Fibroblast of lung (primary cell): ENCODE data around the gene PLSCR2. TPM values are rescaled to one million over a fixed set of nuclear protein-coding genes. Genes with fewer than 3 reads are reported as not detected.
A peak's percentile ranks its signal among the peaks of the same experiment; 100 is the strongest.

Source experiments
- DNase-seq, 2 donors: peaks; one replicate each; pipeline versions ENCODE4 v3.0.0 to v3.0.0-alpha.2; 2010; ENCODE audit warnings: low read depth in 2 of 2
- H2AFZ ChIP-seq: 2 replicates; pipeline ENCODE4 v1.5.1; 2012; ENCODE audit warnings: low read length, control low read depth, inconsistent platforms
- H3K27ac ChIP-seq: 2 replicates; pipeline ENCODE4 v1.5.1; 2011; ENCODE audit warnings: low read length, control low read depth; ENCODE audit not compliant: insufficient read depth
- H3K27me3 ChIP-seq: 2 replicates; pipeline ENCODE4 v1.5.1; 2011; ENCODE audit warnings: mild to moderate bottlenecking, low read length; ENCODE audit not compliant: control insufficient read depth, insufficient read depth
- H3K36me3 ChIP-seq: 2 replicates; pipeline ENCODE4 v1.5.1; 2011; ENCODE audit warnings: low read length; ENCODE audit not compliant: control insufficient read depth, insufficient read depth
- H3K4me1 ChIP-seq: 2 replicates; pipeline ENCODE4 v1.5.1; 2011; ENCODE audit warnings: low read length; ENCODE audit not compliant: control insufficient read depth, insufficient read depth; ENCODE audit errors: extremely low read depth
- H3K4me2 ChIP-seq: 2 replicates; pipeline ENCODE4 v1.5.1; 2011; ENCODE audit warnings: low read length, control low read depth; ENCODE audit not compliant: insufficient read depth; ENCODE audit errors: extremely low read depth
- H3K4me3 ChIP-seq, 4 experiments: fragments of 200-600 bp in 1 of 4; sonication (generic) in 1 of 4; replicated peaks in 1 of 4; 2 replicates each; pipeline ENCODE4 v1.5.1; 2011 to 2016; ENCODE audit warnings: low read length in 4 of 4, low read depth in 3 of 4, mild to moderate bottlenecking in 3 of 4, control low read depth in 2 of 4, inconsistent platforms in 1 of 4, mixed read lengths in 1 of 4; ENCODE audit not compliant: insufficient read depth in 1 of 4; ENCODE audit errors: control extremely low read depth in 1 of 4
- H3K79me2 ChIP-seq: 2 replicates; pipeline ENCODE4 v1.5.1; 2012; ENCODE audit warnings: mild to moderate bottlenecking, low read length, inconsistent platforms; ENCODE audit not compliant: control insufficient read depth, insufficient read depth
- H3K9ac ChIP-seq: 2 replicates; pipeline ENCODE4 v1.5.1; 2011; ENCODE audit warnings: mild to moderate bottlenecking, low read length, control low read depth; ENCODE audit not compliant: insufficient read depth
- H3K9me3 ChIP-seq: 2 replicates; pipeline ENCODE4 v1.5.1; 2012; ENCODE audit warnings: low read depth, low read length; ENCODE audit not compliant: control insufficient read depth, insufficient read depth
- H4K20me1 ChIP-seq: 2 replicates; pipeline ENCODE4 v1.5.1; 2011; ENCODE audit warnings: low read length; ENCODE audit not compliant: control insufficient read depth, insufficient read depth; ENCODE audit errors: extremely low read depth
- CTCF ChIP-seq, 2 donors: IDR thresholded peaks in 1 of 2; conservative IDR thresholded peaks in 1 of 2; 1 replicate in 1 of 2; 2 replicates in 1 of 2; pipeline ENCODE4 v1.5.1; 2011 to 2012; ENCODE audit warnings: low read length in 2 of 2, control low read depth in 1 of 2, inconsistent platforms in 1 of 2, low read depth in 1 of 2, mild to moderate bottlenecking in 1 of 2
- EZH2 ChIP-seq: IDR thresholded peaks from 2 replicates; pipeline ENCODE4 v1.5.1; 2012; ENCODE audit warnings: low read length, control low read depth, mild to moderate bottlenecking; ENCODE audit errors: missing control alignments
- polyA plus RNA-seq, 2 donors: library from polyadenylated mRNA; depleted of rRNA in 1 of 2; stranded (reverse) in 1 of 2; unstranded in 1 of 2; fragments of >200 nt; gene quantifications; 2 replicates each; pipeline ENCODE4 v1.2.1, GENCODE V29; 2011 to 2012; ENCODE audit warnings: missing spikeins in 1 of 2
- total RNA-seq: library from RNA; depleted of rRNA; stranded (reverse); fragments of >200 nt; gene quantifications from 2 replicates; pipeline ENCODE4 v1.2.1, GENCODE V29; 2014

Gene PLSCR2
- total and polyA plus RNA-seq, 2 donors (not counting 1 experiment from before 2014, with no cell fraction given): 0.17 TPM; not detected in 1

- Histone ChIP-seq H3K36me3 (no peaks in the 10 kb centered on the region), H3K27ac (no peak overlapping the region), H3K27me3 (no peaks in the 10 kb centered on the region), H3K4me3 (no peak overlapping the region), H3K9ac (no peak overlapping the region), H4K20me1 (no peaks in the 10 kb centered on the region), H3K4me1 (no peaks in the 10 kb centered on the region), H3K9me3 (no peaks in the 10 kb centered on the region), H2AFZ (no peak overlapping the region), H3K79me2 (no peaks in the 10 kb centered on the region), H3K4me2 (no peak overlapping the region)
- no peak for TF ChIP-seq CTCF (conservative IDR thresholded peaks at IDR 0.05 in 1 of 2, IDR thresholded peaks at IDR 0.05 in 1 of 2; ENCODE audit: low read depth in 1 of 2, low read length in 2 of 2)
- no peak for TF ChIP-seq EZH2
- no peak for DNase-seq
Observed at GRCh38 chr3:146432066-146432465, 37.3 kb downstream of the PLSCR2 start.

GRCh38 chr3:146431240-146431639, 38.1 kb downstream of the PLSCR2 start:
- no peaks in the 10 kb centered on the region for H3K79me2 ChIP-seq
- no peaks in the 10 kb centered on the region for H3K9me3 ChIP-seq
- H2AFZ ChIP-seq: no peak overlapping the region
- no peaks in the 10 kb centered on the region for H3K27me3 ChIP-seq
- no peak for TF ChIP-seq CTCF (conservative IDR thresholded peaks at IDR 0.05 in 1 of 2, IDR thresholded peaks at IDR 0.05 in 1 of 2; ENCODE audit: low read depth in 1 of 2, low read length in 2 of 2)
- no peak for TF ChIP-seq EZH2
- no peak overlapping the region for H3K9ac ChIP-seq
- H4K20me1 ChIP-seq: no peaks in the 10 kb centered on the region
- no peaks in the 10 kb centered on the region for H3K4me1 ChIP-seq
- no peak overlapping the region for H3K4me3 ChIP-seq
- DNase-seq: peak; percentile 60 to 61
- H3K27ac ChIP-seq: no peak overlapping the region
- no peak overlapping the region for H3K4me2 ChIP-seq
- no peaks in the 10 kb centered on the region for H3K36me3 ChIP-seq

DNA sequence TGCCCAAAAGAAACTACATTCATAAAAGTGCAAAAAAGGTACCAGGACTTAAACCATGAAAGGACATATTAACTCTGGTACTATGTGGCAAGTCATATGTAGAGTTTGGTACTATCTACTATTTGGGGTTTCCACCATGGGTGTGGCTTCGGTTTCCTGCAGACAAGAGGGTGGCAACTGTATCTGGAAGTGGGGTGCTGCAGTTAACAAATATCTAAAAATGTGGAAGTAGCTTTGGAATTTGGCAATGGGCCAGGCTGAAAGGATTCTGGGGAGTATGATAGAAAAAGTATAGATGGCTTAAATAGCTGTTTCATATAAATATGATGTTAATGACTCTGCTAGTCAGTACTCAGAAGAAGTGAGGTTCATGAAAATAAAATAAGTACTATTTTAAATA, 44.0 kb downstream of the PLSCR2 start:
- H3K4me2 ChIP-seq: no peak overlapping the region
- no peak overlapping the region for H3K4me3 ChIP-seq
- H3K27me3 ChIP-seq: no peaks in the 10 kb centered on the region
- no peaks in the 10 kb centered on the region for H3K79me2 ChIP-seq
- no peaks in the 10 kb centered on the region for H4K20me1 ChIP-seq
- no peak overlapping the region for H3K27ac ChIP-seq
- H3K36me3 ChIP-seq: no peaks in the 10 kb centered on the region
- no peak for TF ChIP-seq EZH2
- H3K9ac ChIP-seq: no peak overlapping the region
- no peak overlapping the region for H2AFZ ChIP-seq
- peaks cover 2% of the 10 kb centered on the region for H3K4me1 ChIP-seq
- DNase-seq: no peak
- no peaks in the 10 kb centered on the region for H3K9me3 ChIP-seq
